Mucosa of rectum (tissue), 2 donors: Measurements from ENCODE around the gene PECR.
"Not testable (repeated sequence)": the region's sequence is repeated elsewhere in the genome, so short reads cannot be mapped to it uniquely, and the experiment has no call there.

Experiments used
- H3K27ac ChIP-seq, 2 donors: one replicate each; pipeline ENCODE4 v1.7.0; 2013; ENCODE audit warnings: inconsistent platforms in 2 of 2, low read depth in 2 of 2, low read length in 2 of 2
- H3K27me3 ChIP-seq, 2 donors: one replicate each; pipeline ENCODE4 v1.7.0; 2013; ENCODE audit warnings: low read length in 2 of 2; ENCODE audit not compliant: control insufficient read depth in 2 of 2, insufficient read depth in 2 of 2
- H3K36me3 ChIP-seq, 2 donors: one replicate each; pipeline ENCODE4 v1.7.0; 2013; ENCODE audit warnings: low read length in 2 of 2; ENCODE audit not compliant: control insufficient read depth in 2 of 2, insufficient read depth in 2 of 2
- H3K4me1 ChIP-seq, 2 donors: one replicate each; pipeline ENCODE4 v1.7.0; 2013; ENCODE audit warnings: low read length in 2 of 2, mild to moderate bottlenecking in 1 of 2; ENCODE audit not compliant: control insufficient read depth in 2 of 2, insufficient read depth in 2 of 2
- H3K4me3 ChIP-seq, 2 donors: one replicate each; pipeline ENCODE4 v1.7.0; 2013; ENCODE audit warnings: low read length in 2 of 2
- H3K9ac ChIP-seq, 2 donors: one replicate each; pipeline ENCODE4 v1.7.0; 2013; ENCODE audit warnings: low read length in 2 of 2, low read depth in 1 of 2, mild to moderate bottlenecking in 1 of 2
- H3K9me3 ChIP-seq, 2 donors: one replicate each; pipeline ENCODE4 v1.7.0; 2013; ENCODE audit warnings: low read length in 2 of 2; ENCODE audit not compliant: control insufficient read depth in 2 of 2
- donor health status: healthy.
- donor health status: Normal muscosa, but diverticular disease.

The PECR gene

GRCh38 chr2:216084547-216084946 is 2.9 kb upstream of the PECR start:
- H3K4me1 ChIP-seq, result peaks cover 11% of the 10 kb centered on the region in 2 donors
- no peaks in the 10 kb centered on the region for H3K9me3 ChIP-seq
- H3K36me3 ChIP-seq, result no peaks in the 10 kb centered on the region
- H3K27ac ChIP-seq, result no peak overlapping the region
- H3K9ac ChIP-seq, result no peak overlapping the region
- no peaks in the 10 kb centered on the region for H3K27me3 ChIP-seq
- H3K4me3 ChIP-seq, result no peak overlapping the region

GRCh38 chr2:216083464-216084281 is 2.1 kb upstream of the PECR start:
- no peaks in the 10 kb centered on the region for H3K27me3 ChIP-seq
- no peak overlapping the region for H3K27ac ChIP-seq
- no peaks in the 10 kb centered on the region for H3K36me3 ChIP-seq
- H3K9ac ChIP-seq, result no peak overlapping the region
- no peak overlapping the region for H3K4me3 ChIP-seq
- H3K4me1 ChIP-seq, result peaks cover 11% of the 10 kb centered on the region in 2 donors
- no peaks in the 10 kb centered on the region for H3K9me3 ChIP-seq

GRCh38 chr2:216082805-216083204 is 1.2 kb upstream of the PECR start:
- H3K27ac ChIP-seq, result no peak overlapping the region
- H3K9me3 ChIP-seq, result no peaks in the 10 kb centered on the region
- H3K27me3 ChIP-seq, result no peaks in the 10 kb centered on the region
- no peaks in the 10 kb centered on the region for H3K36me3 ChIP-seq
- H3K4me3 ChIP-seq, result peak overlapping the region in 1 of 2 donors; percentile 87
- H3K9ac ChIP-seq, result no peak overlapping the region
- H3K4me1 ChIP-seq, result peaks cover 11% of the 10 kb centered on the region in 2 donors

- Histone ChIP-seq H3K27me3 (no peaks in the 10 kb centered on the region), H3K9ac (peak overlapping the region; percentile 59 to 68), H3K4me1 (peaks cover 11% of the 10 kb centered on the region in 2 donors), H3K4me3 (peak overlapping the region; percentile 87 to 96), H3K9me3 (no peaks in the 10 kb centered on the region), H3K36me3 (no peaks in the 10 kb centered on the region), H3K27ac (no peak overlapping the region)
Observed at GRCh38 chr2:216082117-216082711, 605 bp upstream of the PECR start.

- Histone ChIP-seq H3K27ac (peak overlapping the region; percentile 56 to 58), H3K9me3 (no peaks in the 10 kb centered on the region), H3K4me3 (peak overlapping the region; percentile 87 to 96), H3K27me3 (no peaks in the 10 kb centered on the region), H3K9ac (peak overlapping the region; percentile 77 to 87), H3K4me1 (peaks cover 11 to 12% of the 10 kb centered on the region in 2 donors), H3K36me3 (no peaks in the 10 kb centered on the region)
Observed at GRCh38 chr2:216081012-216081411, 597 bp downstream of the PECR start.

DNA sequence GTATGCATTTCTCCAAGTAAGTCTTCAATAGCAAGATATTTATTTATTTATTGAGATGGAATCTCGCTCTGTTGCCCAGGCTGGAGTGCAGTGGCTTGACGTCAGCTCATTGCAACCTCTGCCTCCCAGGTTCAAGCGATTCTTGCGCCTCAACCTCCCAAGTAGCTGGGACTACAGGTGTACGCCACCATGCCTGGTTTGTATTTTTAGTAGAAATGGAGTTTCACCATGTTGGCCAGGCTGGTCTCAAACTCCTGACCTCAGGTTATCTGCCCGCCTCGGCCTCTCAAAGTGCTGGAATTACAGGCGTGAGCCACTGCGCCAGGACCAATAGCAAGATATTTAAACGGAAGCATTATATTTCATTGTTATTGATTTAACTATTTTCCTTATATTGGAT is 1.6 kb downstream of the PECR start:
- not testable (repeated sequence) for H3K36me3 ChIP-seq, H3K9ac ChIP-seq, H3K27me3 ChIP-seq, H3K9me3 ChIP-seq, H3K27ac ChIP-seq, H3K4me3 ChIP-seq
- peaks cover 11 to 15% of the 10 kb centered on the region in 2 donors for H3K4me1 ChIP-seq

- Histone ChIP-seq H3K9ac (no peak overlapping the region), H3K27me3 (no peaks in the 10 kb centered on the region), H3K9me3 (no peaks in the 10 kb centered on the region), H3K4me1 (peaks cover 11 to 15% of the 10 kb centered on the region in 2 donors), H3K36me3 (peaks cover 0 to 2% of the 10 kb centered on the region in 2 donors), H3K4me3 (no peak overlapping the region), H3K27ac (no peak overlapping the region)
Observed at GRCh38 chr2:216078776-216079175, 2.8 kb downstream of the PECR start.

- no peaks in the 10 kb centered on the region for H3K27me3 ChIP-seq
- H3K9me3 ChIP-seq, result no peaks in the 10 kb centered on the region
- no peak overlapping the region for H3K9ac ChIP-seq
- H3K4me3 ChIP-seq, result no peak overlapping the region
- H3K36me3 ChIP-seq, result peaks cover 0 to 3% of the 10 kb centered on the region in 2 donors
- peak overlapping the region; percentile 4 to 10 for H3K27ac ChIP-seq
- H3K4me1 ChIP-seq, result peaks cover 0 to 6% of the 10 kb centered on the region in 2 donors
Observed at GRCh38 chr2:216075510-216076485, 5.8 kb downstream of the PECR start.

DNA sequence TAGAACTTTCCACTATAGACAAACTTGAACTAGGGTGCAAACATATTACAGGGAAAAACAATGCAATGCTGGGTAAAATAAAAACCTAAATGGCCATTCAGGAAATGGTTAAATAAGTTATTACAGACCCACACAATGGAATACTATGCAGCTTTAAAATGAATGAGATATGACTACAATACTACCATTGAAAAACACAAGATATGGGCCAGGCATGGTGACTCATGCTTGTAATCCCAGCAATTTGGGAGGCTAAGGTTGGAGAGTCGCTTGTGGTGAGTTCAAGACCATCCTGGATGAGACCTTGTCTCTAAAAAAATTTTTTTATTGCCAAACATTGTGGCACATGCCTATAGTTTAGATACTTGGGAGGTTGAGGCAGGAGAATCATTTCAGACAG is 6.8 kb downstream of the PECR start:
- no peak overlapping the region for H3K27ac ChIP-seq
- H3K27me3 ChIP-seq, result no peaks in the 10 kb centered on the region
- H3K4me1 ChIP-seq, result peaks cover 0 to 4% of the 10 kb centered on the region in 2 donors
- H3K9ac ChIP-seq, result no peak overlapping the region
- no peaks in the 10 kb centered on the region for H3K9me3 ChIP-seq
- peaks cover 0 to 3% of the 10 kb centered on the region in 2 donors for H3K36me3 ChIP-seq
- no peak overlapping the region for H3K4me3 ChIP-seq
